Stimulated activated memory B cell treated with anti-CD40 and anti-IgM and Interleukin-4, amounts not matched to agents 10 μg/mL and 1 μg/mL and 100 μg/mL, for 72 hours (primary cell): Measurements from ENCODE around the gene GRIN3B.

ENCODE experiments used
- ATAC-seq: fragments of 150-1000 bp; cut with Tn5 transposase; 2 replicates; pipeline ENCODE4 v1.10.0; 2021
- H3K27ac Mint-ChIP-seq: one replicate; pipeline ENCODE4 v1.8.0; 2022; ENCODE audit warnings: mild to moderate bottlenecking, mixed read lengths
- H3K27me3 Mint-ChIP-seq: one replicate; pipeline ENCODE4 v1.8.0; 2022; ENCODE audit warnings: mixed read lengths
- H3K36me3 Mint-ChIP-seq: one replicate; pipeline ENCODE4 v1.8.0; 2022; ENCODE audit warnings: mixed read lengths
- H3K4me1 Mint-ChIP-seq: one replicate; pipeline ENCODE4 v1.8.0; 2022; ENCODE audit warnings: mixed read lengths
- H3K4me3 Mint-ChIP-seq: one replicate; pipeline ENCODE4 v1.8.0; 2022; ENCODE audit warnings: mild to moderate bottlenecking, moderate library complexity, mixed read lengths
- H3K9me3 Mint-ChIP-seq: one replicate; pipeline ENCODE4 v1.8.0; 2022; ENCODE audit warnings: mixed read lengths

GRIN3B gene

DNA sequence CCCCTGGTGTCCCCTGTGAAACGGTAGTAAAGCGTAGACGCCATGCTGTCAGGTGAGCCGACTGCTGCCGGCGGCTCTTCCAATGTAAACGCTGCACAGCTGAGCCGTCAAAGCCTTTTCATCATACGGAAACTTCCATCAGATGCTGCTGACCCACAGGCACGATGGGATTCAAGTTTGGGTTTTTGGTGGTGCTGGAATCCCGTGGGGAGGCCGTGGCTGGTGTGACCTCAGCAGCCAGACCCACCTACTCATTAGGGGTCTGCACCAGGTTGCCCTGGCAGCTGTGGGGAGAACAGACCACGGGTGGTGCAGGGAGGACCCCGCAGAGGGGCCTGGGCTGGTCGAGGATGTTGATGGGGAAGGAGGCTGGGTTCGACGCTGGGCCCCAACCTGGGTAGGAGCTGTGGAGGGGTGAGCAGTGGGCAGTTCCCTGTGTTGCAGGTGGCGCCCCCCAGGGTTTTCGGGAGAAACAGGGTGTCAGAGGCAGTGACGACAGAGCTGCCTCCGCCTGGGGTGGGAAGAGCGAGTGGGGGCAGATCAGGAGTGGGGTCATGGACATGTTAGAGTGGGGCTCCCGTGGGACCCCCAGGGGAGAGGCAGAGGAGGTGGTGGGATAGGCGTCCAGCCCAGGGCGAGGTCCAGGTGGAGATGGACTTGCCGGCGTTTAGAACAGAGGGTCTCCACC lies 6.6 kb downstream of the GRIN3B start:
- peaks cover 20% of the 10 kb centered on the region for H3K4me1 Mint-ChIP-seq
- H3K36me3 Mint-ChIP-seq: peaks cover 27% of the 10 kb centered on the region
- H3K9me3 Mint-ChIP-seq: no peaks in the 10 kb centered on the region
- no peak overlapping the region for H3K27ac Mint-ChIP-seq
- no peak for ATAC-seq
- peaks cover 21% of the 10 kb centered on the region for H3K27me3 Mint-ChIP-seq
- H3K4me3 Mint-ChIP-seq: peak overlapping the region; percentile 21

DNA sequence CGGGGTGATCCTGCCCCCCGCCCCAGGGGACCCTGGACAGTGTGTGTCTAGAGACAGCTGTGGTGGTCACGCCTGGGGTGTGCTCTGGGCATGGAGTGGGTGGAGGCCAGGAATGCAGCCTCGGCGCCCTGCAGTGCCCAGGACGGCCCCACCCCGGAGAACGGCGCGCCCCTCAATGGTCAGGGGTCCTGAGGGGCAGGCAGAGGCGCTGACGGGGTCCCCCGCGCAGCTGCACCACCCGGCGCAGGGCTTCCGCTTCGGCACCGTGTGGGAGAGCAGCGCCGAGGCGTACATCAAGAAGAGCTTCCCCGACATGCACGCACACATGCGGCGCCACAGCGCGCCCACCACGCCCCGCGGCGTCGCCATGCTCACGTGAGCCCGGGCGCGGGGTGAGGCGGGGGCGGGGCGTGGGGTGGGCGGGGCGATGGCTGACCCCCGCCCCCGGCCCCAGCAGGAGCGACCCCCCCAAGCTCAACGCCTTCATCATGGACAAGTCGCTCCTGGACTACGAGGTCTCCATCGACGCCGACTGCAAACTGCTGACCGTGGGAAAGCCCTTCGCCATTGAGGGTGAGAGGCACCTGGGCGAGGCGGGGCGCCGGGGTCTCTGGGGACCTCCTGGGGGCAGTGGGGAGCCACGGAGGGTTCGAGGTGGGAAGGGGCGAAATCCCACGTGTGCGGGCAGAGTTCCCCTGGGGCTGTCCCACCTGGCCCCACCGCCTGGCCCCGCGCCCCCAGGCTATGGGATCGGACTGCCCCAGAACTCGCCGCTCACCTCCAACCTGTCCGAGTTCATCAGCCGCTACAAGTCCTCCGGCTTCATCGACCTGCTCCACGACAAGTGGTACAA lies 7.4 kb downstream of the GRIN3B start:
- Mint-ChIP-seq H3K36me3 (peaks cover 27% of the 10 kb centered on the region), H3K4me1 (peaks cover 16% of the 10 kb centered on the region), H3K9me3 (no peaks in the 10 kb centered on the region), H3K27ac (no peak overlapping the region), H3K4me3 (no peak overlapping the region), H3K27me3 (peaks cover 13% of the 10 kb centered on the region)
- peak; percentile 29 for ATAC-seq

GRCh38 chr19:1008268-1009040 lies 8.2 kb downstream of the GRIN3B start:
- no peaks in the 10 kb centered on the region for H3K9me3 Mint-ChIP-seq
- no peak for ATAC-seq
- H3K4me3 Mint-ChIP-seq: no peak overlapping the region
- no peak overlapping the region for H3K27ac Mint-ChIP-seq
- peaks cover 27% of the 10 kb centered on the region for H3K36me3 Mint-ChIP-seq
- H3K27me3 Mint-ChIP-seq: peaks cover 8% of the 10 kb centered on the region
- peaks cover 14% of the 10 kb centered on the region for H3K4me1 Mint-ChIP-seq

GRCh38 chr19:1009041-1009980 lies 9.1 kb downstream of the GRIN3B start:
- Mint-ChIP-seq H3K36me3 (peaks cover 27% of the 10 kb centered on the region), H3K27me3 (no peaks in the 10 kb centered on the region)

DNA sequence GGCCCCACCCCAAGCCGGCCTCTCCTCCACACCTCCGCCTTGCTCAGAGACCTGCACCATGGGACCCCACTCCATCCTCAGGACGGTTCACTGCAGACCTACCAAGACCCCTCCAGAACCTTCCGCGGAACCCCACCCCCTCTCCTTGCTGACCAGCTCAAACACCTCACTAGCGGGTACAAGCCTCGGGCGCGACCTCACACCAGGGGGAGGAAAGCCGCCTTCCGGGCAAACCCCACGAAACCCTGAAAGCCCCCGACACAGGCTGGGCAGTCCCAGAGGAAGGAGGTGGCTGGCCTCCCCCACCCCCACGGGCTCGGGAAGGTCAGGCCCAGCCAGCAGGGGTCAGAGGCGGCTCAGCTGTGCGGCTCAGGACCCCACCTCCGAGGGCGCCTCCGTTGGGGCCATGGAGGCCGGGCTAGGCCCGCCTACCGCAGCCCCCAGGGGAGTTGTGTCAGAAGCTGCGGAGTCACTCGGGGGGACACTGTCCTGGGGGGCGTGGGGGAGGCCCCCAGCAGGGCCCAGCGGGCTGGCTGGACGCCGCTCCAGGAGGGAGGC lies 9.8 kb downstream of the GRIN3B start:
- Mint-ChIP-seq H3K4me3 (no peak overlapping the region), H3K27ac (no peak overlapping the region), H3K4me1 (peaks cover 17% of the 10 kb centered on the region), H3K36me3 (peaks cover 27% of the 10 kb centered on the region), H3K9me3 (no peaks in the 10 kb centered on the region), H3K27me3 (no peaks in the 10 kb centered on the region)
- ATAC-seq: no peak

More at GRCh38 chr19:1009041-1009980, 9.1 kb downstream of the GRIN3B start:
- no peak for ATAC-seq
- H3K4me1 Mint-ChIP-seq: peaks cover 16% of the 10 kb centered on the region
- H3K4me3 Mint-ChIP-seq: no peak overlapping the region
- no peak overlapping the region for H3K27ac Mint-ChIP-seq
- H3K9me3 Mint-ChIP-seq: no peaks in the 10 kb centered on the region

GRCh38 chr19:1010586-1011510 lies 10.6 kb downstream of the GRIN3B start:
- Mint-ChIP-seq H3K27ac (no peak overlapping the region), H3K4me3 (no peak overlapping the region), H3K9me3 (no peaks in the 10 kb centered on the region), H3K36me3 (peaks cover 27% of the 10 kb centered on the region), H3K4me1 (peaks cover 21% of the 10 kb centered on the region), H3K27me3 (no peaks in the 10 kb centered on the region)
- ATAC-seq: no peak

DNA sequence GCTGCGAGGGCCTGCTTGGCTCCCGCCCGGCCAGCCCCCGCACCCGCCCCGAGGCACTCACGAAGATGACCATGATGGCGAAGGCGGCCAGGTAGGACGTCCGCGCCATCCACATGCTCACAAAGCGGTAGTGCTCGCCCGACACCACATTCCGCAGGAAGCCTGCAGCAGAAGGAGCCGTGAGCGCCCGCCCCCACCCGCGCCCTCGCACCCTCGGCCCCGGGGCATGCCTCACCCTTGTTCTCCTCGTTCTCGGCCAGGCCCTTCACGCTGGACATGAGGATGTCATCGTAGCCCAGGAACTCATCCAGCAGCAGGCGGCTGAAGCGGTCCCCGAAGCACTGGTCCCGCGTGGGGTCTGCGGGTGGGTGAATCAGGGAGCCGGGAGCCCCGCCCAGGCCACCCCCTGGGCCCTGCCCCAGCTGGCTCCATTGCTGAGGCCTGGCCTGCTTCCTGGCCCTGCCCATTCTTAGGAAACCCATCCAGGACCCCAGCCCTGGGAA lies 11.7 kb downstream of the GRIN3B start:
- peaks cover 21% of the 10 kb centered on the region for H3K36me3 Mint-ChIP-seq
- peaks cover 27% of the 10 kb centered on the region for H3K4me1 Mint-ChIP-seq
- no peak overlapping the region for H3K27ac Mint-ChIP-seq
- H3K4me3 Mint-ChIP-seq: no peak overlapping the region
- no peaks in the 10 kb centered on the region for H3K9me3 Mint-ChIP-seq
- no peak for ATAC-seq
- no peaks in the 10 kb centered on the region for H3K27me3 Mint-ChIP-seq

DNA sequence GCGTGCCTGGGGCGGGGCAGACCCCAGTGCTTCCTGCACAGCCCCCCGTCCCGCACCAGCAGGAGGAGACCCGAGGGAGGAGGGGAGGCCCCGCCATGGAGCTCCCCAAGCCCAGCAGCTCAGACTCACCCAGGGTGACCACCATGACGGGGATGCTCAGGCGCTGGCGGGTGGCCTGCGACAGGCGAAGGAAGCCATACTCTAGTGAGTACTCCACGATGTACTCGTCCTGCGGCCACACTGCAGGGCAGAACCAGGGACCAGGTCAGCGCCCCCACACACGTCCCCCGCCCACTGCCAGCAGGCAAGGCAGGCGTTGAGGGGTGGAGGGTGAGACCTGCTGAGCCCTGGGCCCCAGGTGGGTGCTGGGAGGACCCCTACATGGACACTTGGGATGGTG lies 12.1 kb downstream of the GRIN3B start:
- Mint-ChIP-seq H3K27ac (no peak overlapping the region), H3K27me3 (no peaks in the 10 kb centered on the region), H3K4me3 (no peak overlapping the region), H3K36me3 (peaks cover 17% of the 10 kb centered on the region), H3K9me3 (no peaks in the 10 kb centered on the region), H3K4me1 (peaks cover 28% of the 10 kb centered on the region)
- ATAC-seq: no peak

GRCh38 chr19:1013218-1013617 lies 13.0 kb downstream of the GRIN3B start:
- Mint-ChIP-seq H3K4me3 (no peak overlapping the region), H3K36me3 (peaks cover 22% of the 10 kb centered on the region), H3K27me3 (no peaks in the 10 kb centered on the region), H3K27ac (no peak overlapping the region), H3K4me1 (peaks cover 37% of the 10 kb centered on the region), H3K9me3 (no peaks in the 10 kb centered on the region)
- no peak for ATAC-seq

DNA sequence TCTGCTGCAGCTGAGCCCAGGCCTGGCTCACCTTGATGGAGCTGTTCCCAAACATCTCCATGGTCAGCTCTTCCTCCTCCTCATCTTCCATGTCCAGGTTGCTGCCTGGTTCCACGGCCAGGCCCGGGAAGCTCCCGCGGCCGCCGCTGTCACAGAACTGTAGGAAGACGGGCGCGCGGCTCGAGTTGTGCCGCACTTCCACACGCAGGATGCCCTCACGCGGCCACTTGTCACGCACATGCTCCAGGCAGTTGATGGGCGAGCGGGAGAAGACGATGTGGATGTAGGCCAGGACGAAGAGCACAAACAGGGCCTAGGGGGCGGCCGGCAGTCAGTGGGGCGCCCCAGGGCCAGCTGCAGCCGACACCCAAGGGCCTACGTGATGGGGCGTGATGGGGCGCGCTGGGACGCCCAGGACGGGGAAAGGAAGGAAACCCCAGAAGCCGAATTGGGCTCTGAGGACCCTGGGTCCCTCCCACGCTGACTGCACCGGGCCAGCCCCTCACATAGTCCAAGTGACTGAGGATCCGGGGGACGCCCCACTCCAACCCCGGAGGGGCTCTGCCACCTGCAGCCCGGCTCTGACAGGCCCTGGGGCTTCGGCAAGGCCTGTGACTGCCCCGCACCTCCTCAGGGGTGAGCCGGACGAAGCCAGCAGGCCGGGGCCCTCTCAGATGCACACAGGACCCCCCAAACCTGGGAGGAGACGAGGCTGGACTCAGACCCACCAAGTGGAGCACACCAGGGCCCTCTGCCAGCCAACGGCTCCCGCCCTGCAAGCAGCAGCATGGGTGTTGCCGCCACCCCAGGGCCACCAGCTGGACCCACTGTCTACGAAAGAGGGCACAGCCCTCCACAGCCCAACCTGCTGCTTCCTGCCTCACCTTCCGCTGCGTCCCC lies 14.2 kb downstream of the GRIN3B start:
- H3K4me3 Mint-ChIP-seq: no peak overlapping the region
- no peaks in the 10 kb centered on the region for H3K9me3 Mint-ChIP-seq
- no peaks in the 10 kb centered on the region for H3K27me3 Mint-ChIP-seq
- peaks cover 49% of the 10 kb centered on the region for H3K4me1 Mint-ChIP-seq
- H3K27ac Mint-ChIP-seq: no peak overlapping the region
- ATAC-seq: no peak
- H3K36me3 Mint-ChIP-seq: peaks cover 19% of the 10 kb centered on the region

- ATAC-seq: no peak
- Mint-ChIP-seq H3K4me1 (peaks cover 57% of the 10 kb centered on the region), H3K36me3 (peaks cover 12% of the 10 kb centered on the region), H3K4me3 (no peak overlapping the region), H3K27ac (no peak overlapping the region), H3K9me3 (no peaks in the 10 kb centered on the region), H3K27me3 (no peaks in the 10 kb centered on the region)
These were observed 15.0 kb downstream of the GRIN3B start for GRCh38 chr19:1015061-1015781.
